ENCODE results near the gene FLYWCH2.

FLYWCH2 gene

DNA sequence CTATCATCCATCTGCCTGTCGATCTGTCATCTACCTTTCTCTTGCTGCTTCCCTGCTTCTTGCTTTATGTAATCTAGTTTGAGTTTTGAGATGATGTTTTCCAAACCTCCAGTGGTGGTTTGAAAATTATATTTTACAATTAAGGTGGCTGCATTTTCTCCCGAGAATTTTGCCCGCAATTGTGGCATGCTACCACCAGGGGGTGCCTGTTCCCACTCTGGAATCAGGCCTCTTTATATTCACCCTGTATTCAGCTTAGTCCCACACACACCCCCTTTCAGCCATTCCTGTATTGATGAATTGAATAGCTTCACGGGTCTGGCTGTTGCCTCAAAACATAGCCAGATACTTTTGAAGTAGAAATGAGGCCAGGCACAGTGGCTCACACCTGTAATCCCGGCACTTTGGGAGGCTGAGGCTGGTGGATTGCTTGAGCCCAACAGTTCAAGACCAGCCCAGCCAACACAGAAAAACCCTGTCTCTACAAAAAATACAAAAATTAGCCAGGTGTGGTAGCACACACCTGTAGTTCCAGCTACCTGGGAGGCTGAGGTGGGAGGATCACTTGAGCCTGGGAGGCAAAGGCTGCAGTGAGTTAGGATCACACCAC is 28.2 kb upstream of the FLYWCH2 start:
- DNase-seq, result no peak

DNA sequence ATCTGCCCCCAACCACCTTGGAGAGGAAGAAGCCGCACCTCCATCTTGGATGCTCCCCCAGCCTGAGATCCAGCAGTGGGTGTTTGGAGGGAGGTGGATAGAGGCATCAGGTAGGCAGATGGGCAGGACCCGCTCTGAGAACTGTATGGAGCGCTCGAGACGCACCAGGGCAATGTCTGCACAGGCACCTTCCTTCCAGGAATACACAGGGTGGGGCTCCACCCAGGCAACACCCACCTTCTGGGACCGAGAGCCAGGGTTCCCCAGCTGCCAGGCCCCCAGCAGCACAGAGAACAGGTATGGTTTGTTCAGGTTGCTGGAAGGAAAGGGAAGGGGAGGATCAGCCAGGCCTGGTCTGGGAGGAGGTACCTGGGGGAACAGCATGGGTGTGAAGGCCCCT is 27.5 kb upstream of the FLYWCH2 start:
- DNase-seq, result no peak

DNA sequence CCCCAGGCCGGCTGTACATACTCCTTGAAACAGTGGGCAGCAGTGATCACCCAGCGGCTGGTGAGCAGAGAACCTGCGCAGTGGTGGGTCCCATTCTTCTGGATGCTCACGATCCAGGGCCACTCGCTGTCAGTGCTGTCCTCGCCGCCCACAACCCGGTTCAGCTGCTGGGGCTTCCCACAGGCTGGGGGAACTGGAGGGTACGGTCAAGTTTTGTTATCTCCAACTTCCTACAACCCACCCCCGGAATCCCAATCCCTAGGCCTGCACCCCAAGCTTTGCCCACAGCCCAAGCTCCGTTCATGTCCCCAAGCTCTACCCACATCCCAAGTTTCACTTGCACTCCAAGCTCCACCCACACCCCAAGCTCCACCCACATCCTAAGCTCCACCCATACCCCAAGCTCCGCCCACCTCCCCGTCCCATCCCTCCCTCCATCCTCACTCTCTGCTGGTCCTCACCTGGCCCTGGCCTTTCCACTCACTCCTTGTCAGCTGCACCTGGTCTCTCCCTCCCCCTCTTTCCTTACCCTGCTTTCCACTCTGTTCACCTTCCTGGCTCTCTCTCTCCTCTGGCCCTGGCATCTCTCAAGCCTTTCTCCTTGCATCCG is 26.8 kb upstream of the FLYWCH2 start:
- DNase-seq, result no peak

DNA sequence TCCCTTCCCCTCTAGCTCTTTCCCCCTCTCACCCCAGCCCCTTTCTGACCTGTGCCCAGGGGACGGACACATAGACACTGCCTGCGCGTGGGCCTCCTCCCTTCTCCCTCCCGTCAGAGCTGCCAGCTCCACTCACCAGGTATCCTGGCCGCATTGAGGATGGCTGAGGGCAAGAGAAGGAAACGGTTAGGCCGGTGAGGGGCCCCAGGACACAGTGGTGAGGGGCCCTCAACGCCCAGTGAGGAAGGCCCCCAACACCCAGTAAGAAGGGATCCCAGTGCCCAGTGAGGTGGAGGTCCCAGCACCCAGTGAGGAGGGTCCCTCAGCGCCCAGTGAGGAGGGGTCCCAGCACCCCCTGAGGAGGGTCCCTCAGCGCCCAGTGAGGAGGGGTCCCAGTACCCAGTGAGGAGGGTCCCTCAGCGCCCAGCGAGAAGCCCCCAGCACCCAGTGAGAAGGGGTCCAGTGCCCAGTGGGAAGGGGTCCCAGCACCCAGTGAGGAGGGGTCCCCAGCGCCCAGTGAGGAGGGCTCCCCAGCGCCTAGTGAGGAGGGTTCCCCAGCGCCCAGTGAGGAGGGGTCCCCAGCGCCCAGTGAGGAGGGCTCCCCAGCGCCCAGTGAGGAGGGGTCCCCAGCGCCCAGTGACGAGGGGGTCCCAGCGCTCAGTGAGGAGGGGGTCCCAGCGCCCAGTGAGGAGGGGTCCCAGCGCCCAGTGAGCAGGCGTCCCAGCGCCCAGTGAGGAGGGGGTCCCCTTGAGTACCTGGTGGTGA is 26.1 kb upstream of the FLYWCH2 start:
- no peak for DNase-seq

DNA sequence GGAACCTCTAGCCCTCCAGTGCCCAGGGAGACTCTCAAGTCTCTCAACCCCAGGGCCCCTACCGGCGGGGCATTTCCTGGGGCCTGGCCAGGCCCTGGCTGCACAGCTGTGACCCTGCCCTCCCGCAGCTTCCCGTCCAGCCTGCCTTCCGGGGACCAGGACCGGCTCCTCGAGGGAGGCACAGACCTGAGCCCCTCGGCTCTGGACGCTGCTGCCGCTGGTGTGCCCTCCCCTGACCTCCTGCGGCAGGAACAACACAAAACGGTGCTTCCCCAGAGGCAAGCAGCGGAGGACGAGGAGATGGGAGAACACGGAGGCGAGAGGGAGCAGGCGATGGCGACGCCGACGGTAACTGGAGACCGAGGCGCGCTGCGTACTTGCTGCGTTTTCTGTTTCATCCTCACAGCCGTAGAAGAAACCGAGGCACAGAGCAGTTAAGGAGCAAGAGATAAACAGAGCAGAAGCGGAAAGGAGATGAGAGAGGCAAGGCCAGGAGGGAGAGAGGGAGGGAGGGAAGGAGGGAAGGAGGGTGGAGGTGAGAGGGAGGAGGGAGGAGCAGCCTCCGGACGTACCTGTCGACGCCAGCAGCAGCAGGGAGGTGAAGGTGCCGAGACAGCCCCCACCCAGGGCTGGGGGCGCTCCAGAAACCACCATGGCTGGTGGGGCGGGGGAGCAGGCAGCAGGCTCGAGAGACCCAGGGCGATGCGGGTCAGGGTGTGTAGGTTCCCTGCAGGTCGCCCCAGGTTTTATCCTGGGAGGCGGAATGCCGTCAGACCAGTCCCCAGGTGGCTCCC is 25.4 kb upstream of the FLYWCH2 start, which contains the start of gene PRSS22:
Gene PRSS22, minus strand, starts transcription at position 720 of the 794 bp plus-strand sequence. Its CDS starts 66 bp downstream, at position 654.
- DNase-seq, result peak; percentile 68

DNA sequence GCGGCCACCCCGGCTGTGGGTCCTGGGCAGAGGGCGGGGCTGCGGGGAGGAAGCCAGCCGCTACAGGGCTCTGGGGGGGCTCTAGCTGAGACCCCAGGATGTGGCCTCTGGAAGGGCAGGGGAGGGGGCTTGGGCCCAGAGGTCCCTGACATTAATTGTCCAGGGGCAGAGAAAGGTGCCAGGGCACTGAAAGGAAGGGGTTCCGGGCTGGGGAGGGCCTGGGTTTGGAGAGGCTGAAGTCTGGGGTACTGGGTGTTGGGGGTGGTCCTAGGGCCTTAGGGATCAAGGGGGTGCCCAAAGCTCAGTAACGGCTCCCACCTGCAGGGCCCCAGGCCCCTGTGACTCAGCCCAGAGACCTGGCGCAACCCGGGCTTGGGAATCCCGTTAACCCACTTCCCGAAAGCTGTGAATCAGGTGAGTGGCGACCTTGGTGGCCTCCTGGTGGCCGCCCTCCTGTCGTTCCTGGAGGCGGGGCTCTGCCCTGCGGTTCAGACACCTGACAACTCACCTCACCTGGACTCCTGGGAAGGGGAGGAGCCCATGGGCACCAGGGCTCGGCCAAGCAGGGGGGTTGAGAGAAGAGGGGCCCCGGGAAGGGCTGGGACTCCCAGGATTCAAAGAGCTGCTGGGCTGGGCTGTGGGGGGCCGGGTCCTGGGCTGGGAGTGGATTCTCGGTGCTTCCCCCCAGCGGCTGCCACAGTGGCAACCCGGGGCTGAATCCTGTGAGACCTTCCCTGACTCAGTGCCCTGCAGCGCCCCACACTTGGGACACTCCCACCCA is 24.6 kb upstream of the FLYWCH2 start:
- no peak for DNase-seq

DNA sequence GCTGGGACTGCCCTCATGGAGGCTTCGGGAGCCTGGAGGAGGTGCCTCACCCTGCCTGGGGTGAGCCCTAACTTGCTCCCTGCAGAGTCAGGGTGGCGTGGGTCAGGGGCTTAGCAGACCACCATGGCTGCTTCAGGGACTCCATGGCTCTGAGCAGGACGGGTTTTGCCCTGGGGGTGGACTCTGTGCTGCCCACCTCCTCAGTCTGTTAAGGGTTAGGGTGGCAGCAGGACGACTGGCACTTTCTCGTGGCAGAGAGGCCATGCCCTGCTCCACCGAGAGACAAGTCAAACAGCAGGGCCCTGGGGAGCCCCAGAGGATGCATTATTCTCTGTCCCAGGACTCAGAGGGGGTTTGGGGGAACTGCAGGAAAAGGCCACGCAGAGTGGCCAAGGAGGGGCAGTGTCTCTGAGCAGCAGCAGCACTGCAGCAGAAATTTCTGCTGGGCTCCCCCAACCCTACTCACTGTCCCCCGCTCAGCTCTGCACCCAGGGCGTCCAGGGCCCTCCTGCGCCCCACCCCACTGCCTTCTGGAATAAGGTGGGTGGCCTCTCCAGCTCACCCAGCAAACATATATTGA is 23.2 kb upstream of the FLYWCH2 start:
- no peak for DNase-seq

DNA sequence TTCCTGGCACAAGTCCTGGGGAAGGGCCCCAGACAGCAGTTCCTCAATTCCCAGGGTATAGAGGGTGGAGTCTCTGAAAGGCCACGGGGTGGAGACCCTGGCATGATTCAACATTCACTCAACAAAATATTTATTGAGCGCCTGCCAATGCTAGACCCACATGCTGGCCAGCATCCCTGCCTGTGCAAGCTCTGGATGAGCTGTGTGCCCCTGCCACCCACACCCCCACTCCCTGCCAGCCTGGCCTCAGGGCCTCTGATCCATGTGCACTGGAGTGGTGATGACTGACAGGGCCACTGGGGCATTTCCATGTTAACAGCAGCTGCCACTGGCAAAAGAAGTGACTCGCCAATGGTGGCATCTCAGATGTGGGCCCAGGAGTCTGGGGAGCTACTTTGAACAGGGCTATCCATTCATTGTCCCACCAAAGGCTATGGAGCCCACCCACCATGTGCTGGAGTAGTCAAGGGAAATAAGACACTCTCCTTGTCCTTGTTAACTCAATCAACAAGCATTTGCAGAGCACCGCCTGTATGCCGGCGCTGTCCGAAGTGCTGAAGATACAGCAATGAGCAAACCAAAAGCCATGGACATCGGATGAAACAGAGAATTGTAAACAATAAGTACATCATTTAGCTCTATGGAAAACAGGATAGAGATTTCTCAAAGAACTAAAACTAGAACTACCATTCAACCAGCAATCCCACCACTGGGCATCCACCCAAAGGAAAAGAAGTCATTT is 22.0 kb upstream of the FLYWCH2 start:
- DNase-seq, result no peak

DNA sequence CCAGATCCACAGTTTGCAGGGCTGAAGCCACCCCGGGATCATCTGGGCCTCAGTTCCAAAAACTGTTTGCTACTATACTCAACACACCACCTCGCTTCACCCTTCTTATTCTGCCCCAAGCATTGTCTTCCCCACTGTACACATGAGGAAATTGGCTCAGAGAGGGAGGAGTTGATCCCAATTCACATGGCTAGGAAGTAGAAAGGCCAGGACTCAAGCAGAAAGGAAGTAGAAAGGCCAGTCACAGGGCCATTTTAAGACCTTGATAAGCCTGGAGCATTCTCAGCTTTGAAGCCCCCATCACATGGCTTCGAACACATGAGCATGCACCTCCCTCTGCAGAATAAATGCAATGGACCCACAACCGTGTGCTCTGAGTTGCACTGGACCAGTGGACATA is 17.4 kb upstream of the FLYWCH2 start:
- no peak for DNase-seq

DNA sequence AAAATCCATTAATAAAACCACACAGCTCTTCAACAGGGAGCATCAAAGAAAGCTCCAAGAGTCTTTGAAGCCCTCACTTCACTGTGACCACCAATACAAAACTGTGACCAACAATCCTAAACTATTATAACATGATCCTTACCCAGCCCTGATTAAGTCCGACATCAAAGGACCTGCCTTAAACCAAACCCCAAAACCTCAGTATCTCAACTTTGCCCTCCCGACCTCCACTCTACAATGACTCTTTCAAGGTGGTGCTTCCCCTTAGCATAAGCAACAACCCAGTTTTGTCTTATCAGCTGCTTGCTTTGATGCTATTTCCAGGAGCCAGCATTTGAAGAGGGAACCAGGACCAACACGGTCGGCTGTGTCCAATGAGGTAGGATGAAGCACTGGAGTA is 16.6 kb upstream of the FLYWCH2 start:
- DNase-seq, result no peak

DNA sequence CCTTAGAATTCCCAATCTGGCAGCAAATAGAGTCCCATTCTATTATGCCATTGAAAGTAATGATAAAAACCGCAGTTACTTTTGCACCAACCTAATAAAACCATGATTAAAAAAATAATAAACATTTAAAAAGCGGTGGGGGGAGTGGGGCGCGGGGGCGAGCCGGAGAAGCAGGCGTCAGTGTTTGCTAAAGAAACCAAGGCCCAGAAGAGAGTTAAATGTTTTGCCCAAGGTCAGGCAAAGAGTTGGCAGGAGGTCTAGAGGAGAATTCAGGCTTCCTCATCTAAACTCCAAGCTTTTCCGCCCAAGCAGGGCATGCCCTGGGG is 15.4 kb upstream of the FLYWCH2 start:
- DNase-seq, result no peak

DNA sequence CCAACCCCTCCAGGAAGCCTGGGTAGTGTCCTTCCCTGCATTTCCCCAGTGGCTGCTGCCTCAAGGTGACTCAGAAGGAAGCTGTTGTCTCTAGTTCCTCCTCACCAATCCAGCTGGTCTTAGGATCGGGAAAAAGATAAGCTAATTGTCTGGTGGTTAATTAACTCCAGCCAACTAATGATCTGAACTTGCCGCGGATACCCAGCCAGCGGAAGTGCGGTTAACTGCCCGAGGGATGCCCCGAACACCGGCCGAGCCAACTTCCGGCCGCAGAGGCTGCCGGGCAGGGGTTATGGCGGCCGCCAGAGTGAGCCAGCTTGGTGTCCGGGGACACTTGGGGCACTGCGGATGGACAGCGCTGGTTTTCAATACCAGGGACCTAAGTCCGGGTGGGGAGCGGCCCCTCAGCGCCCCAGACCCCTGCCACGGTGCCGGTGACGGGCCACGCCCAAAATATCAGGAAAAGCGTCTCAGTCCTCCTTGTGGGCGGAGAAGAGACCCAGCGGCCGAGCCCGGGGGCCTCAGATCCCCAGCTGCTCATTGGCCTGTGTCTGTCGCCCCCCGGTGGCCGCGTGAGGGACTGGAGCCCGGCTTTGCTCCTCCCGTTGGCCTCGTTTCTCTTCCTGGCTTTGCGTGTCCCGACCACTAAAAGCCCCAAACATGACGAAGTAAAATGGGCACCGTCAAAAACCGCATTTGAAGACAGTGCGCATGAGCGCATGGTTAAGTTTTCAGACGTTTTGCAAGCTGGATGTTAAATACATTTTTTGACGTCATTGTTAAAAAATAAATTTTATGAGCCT is 14.8 kb upstream of the FLYWCH2 start:
- DNase-seq, result peak; percentile 99

DNA sequence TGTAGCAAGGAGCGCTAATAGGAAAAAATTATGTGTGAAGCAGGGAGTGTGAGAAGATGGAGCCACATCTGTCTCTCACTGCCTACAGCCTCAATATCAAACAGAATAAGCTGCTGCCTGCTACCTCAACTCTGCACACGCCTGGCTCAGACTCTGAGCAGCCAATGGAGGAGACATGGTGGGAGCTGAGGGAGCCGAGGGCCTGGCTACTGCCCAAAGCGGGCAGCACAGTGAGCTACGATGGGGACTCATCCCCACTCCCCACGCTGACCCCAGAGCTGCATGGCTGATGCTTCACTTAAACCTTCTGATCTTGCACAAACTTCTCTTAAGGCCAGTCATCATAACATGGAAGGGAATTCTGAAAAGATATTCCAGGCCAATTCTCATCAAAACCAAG is 11.1 kb upstream of the FLYWCH2 start:
- no peak for DNase-seq

DNA sequence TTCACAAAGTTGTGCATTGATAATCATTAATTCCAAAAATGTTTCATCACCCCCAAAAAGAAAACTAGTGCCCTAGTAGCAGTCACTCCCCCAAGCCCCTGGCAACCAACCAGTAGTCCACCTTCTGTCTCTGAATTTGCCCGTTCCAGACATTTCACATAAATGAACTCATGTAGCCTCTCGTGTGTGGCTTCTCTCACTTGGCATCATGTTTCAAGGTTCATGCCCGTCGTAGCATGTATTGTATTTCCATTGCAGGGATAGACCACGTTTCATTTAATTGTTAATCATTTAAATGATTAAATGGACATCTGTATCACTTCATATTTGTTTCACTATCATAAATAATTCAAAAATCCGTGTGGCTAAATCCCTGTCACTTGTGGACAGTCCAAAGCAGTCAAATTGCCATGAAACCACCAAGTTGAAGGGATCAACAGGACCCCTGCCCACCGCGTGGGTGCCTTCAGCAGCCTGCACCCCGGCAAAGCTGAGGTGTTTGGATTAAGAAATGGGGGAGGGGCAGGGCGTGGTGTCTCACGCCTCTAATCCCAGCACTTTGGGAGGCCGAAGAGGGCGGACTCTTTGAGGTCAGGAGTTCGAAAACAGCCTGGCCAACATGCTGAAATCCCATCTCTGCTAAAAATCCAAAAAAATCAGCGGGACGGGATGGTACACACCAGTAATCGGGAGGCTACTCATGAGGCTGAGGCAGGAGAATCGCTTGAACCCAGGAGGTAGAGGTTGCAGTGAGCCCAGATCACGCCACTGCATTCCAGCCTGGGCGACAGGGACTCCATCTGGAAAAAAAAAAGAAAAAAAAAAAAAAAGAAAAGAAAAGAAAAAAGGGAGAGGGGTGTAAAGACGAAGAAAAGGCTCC is 8.7 kb upstream of the FLYWCH2 start:
- DNase-seq, result no peak

DNA sequence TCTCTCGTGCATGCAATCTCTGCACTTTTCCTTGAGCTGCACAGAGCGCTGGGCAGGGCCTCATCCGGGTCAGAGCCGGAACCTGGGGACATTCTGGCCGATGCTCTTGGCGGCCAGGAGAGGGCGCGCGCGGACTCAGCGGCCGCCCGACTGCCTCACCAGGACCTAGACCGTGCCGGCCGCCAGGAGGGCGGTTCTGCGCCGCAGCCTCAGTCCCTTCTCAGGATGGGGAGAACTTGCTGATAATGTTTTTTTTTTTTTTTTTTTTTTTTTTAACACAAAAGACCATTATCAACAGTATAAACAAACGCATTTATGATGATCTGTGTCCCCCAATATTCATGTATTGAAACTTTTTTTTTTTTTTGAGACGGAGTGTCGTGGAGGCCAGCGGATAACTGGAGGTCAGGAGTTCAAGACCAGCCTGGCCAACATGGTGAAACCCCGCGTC is 8.1 kb upstream of the FLYWCH2 start:
- peak; percentile 82 for DNase-seq

DNA sequence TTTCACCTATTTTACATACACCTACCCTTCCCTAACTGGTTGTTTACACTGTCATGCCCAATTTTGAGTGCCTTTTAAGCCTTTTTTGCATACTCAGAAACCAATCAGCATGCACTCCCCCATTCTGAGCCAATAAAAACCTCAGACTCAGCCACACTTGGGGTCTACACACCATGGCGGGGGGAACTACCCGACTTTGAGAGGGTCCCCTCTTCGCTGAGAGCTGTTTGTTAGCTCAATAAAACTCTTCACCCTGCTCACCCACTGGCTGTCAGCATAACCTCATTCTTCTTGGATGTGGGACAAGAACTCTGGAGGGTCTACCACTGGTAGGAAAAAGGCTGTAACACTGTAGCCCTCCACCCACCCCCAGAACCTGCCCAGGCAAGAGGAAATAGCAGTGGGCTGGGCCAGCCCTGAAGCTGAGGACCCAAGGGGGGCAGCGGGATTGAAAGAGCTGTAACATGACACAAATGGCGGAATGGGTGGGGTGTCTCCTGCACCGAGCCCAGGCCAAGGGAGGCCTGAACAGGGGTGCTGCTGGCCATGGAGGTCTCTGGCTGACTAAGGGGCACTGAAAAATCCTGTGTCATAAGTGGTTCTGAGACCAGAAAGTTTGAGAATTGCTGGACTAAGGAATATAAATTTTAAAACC is 3.0 kb upstream of the FLYWCH2 start:
- no peak for DNase-seq

DNA sequence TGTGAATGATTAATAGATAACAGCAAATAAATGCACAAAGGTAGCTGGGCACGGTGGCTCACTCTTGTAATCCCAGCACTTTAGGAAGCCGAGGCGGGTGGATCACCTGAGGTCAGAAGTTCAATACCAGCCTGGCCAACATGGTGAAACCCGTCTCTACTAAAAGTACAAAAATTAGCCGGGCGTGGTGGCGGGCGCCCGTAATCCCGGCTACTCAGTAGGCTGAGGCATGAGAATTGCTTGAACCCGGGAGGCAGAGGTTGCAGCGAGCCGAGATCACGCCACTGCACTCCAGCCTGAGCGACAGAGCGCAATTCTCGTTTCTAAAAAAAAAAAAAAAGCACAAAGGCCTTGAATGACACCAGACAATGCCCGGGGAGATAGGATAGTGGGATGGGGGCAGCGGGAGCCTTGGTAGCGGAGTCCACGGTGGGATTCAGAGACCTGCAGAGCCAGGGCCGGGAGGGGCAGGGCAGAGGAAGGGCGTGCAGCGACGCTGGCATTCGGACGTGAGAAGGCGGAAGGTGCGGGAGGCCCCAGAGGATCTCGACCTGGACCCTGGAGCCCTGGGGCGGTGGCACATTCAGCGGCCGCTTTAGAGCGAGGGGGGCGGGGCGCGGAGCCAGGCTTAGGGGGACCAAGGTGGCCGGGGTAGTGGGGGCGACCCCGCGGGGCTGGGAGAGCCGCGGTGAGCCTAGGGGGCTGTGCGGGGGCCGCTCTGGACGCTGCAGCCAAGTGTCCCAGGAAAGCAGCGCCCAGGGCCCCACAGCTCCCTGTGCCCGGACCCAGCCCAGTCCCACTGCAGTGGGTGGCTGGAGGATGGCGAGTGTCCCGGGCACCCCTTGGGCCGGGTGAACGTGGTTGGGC is 999 bp upstream of the FLYWCH2 start:
- no peak for DNase-seq

DNA sequence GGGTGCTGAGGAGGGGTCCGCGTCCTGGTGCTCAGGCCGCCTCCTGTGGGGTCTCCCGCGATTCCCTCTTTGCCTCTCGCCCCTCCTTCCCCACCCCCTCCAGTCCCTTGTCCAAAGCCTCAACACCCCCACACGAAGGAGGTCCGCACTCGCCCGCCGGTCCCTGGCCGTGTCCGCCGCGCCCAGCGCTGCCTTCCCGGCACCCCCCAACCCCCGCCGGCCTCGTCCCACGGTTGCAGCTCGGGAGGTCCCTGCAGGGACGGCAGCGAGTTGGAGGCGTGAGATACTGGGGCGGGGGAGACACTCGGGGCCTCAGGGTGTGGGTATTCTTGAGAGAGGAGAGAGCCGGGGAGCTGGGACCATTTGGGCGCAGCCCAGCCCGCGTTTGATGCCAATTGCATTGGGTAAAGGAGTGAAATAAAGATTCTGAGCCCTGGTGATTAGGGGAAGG is 468 bp downstream of the FLYWCH2 start:
- no peak for DNase-seq
